Measurements from ENCODE around the gene KRTAP29-1.

Gene KRTAP29-1

DNA sequence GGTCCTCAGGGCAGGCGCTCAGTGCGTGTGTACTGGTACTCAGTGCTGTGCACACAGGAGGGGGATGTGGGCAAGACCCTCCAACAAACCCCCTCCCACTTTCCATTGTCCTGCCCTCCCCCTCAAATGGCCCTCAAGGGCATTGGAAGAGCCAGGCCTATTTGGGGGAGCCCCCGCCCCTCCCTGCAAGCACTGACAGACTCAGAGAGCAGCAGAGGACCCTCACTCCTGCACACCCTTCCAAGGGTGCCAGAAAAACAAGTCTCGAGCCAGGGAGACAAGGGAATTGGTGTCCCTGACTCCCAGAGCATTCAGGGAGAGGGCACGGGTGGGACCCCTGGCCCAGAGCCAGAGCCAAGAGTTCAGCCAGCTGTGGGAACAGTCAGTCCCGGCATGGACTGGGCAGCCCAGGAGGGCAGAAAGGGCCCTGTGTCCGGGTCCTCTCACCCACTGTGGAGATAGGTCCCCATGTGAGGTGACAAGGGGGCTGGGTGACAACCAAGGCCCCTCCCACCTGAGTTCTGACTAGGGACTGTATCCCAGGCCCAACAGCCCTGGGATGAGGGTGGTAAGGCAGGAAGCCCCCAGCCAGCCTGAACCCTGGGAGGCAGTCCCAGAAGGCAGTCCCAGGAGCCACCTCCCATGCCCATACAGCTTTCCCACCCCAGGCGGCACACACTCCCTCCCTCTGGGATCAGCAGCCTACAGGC lies 24.9 kb upstream of the KRTAP29-1 start:
- no peak for DNase-seq

DNA sequence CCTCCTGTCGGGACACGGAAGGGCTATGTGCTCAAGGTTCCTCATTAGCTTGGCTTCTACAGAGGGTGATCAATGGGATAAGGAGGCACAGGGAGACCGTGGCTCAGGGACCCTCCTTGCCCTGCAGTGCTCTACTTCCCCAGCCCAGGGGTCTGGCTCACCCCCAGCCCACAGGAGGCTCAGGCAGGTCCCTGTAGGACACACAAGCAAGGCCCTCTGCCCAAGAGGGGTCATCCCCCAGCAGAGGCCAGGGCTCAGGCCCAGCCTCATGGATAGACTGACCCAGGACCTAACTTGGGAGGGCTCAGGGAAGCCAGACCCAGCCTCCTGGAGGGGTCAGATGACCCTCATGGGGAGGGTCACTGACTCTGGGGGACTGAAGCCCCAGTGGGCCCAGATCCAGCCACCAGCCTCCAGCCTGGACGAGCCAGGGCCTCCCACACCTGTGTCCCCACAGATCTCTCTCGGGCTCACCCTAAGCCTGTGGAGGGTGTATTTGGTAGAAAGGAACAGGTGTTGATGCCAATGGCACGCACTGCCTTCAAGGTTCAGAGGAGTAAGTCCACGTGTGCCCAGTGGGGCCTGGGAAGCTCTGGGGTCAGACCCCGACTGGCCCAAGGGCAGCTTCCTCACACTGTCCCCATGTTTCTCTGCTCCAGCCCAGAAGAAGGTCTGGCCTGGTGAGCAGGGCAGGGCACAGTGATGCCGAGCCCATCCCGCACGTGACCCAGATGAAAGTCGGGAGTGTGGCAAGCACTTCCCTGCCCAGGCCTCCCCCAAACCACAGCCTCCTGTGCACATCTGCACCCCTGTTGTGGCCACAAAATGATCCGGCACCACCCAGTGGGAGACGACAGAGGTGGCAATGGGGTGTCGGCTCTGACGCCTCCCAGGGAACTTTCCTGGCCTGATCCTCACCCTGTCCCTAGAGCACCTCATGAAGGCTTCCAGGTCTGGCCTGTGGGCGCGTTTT lies 23.8 kb upstream of the KRTAP29-1 start:
- DNase-seq = no peak

DNA sequence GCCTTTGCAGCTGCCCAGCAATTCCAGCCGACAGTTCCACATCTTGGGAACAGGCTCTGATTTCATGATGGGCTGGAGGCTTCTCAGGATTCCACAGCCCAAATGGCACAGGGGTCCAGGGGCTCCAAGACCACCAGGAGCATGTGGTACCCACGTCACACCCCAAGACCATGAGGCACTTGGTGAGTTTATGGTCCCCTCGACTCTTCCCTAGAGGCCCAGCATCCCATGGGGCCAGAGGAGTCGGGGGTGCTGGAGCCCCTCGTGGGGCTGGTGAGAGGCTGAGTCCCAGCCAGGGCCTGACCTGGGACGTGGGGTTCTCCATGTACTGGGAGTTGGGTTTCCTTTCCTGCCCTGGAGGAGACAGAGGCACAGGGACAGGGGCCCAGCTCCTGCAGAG lies 23.0 kb upstream of the KRTAP29-1 start:
- DNase-seq = no peak

DNA sequence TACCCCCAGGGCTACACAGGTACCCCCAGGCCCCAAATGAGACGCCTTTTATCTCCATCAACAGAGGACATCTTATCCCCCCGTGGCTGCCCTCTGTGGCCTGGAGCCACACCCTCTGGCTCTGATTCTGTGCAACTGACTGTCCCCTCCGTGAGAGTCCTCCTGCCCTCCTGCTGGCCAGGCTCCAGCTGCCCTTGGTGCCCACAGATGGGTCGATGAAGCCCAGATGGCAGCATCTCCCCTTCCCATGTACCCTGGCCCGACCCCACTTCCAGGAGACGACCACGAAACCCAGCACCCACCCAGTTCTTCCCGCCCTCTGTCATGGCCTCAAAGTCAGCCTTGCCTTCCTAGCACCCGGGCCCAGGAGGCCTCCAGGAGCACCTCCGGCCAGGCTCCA lies 22.5 kb upstream of the KRTAP29-1 start:
- DNase-seq = no peak

DNA sequence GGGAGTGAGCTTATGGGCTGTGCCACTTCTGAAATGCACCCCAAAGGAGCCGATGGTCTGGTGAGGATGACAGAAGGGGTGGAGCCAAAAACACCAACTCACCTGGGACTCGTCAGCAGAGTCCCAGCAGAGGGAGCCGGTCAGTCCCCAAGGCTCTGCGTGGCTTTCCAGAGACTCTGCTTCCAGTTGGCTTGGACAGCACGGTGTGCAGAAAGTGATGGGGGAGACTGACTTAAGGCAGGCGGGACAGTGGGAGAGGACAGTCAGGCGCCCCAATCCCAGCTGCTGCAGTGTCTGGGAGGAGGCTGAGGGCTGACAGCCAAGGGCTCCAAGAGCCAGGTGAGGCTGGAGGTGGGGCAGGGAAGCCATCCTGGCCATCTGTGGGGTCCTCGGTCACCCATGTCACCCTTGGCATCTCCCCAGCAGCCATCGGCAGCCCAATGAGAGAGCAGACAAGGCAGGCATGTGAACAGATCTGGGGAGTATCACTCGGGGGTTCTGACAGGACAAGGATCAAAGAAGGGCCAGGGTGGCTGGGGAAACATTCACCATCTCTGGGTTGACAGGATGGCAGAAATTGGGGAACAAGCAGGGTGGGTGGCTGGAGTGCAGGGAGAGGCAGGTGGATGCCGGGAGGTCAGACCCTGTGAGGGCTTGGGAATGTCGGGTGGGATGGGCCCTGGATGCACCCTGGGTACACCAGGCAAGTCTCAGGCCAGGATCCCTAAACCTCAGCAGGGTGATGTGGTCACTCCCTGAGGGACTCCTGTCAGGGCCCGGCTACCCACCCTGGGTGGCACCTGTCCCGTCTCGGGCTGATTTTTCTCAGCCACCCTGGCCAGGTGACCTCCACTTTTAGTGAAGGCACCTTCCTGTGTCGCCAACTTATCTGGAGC lies 21.8 kb upstream of the KRTAP29-1 start:
- no peak for DNase-seq

DNA sequence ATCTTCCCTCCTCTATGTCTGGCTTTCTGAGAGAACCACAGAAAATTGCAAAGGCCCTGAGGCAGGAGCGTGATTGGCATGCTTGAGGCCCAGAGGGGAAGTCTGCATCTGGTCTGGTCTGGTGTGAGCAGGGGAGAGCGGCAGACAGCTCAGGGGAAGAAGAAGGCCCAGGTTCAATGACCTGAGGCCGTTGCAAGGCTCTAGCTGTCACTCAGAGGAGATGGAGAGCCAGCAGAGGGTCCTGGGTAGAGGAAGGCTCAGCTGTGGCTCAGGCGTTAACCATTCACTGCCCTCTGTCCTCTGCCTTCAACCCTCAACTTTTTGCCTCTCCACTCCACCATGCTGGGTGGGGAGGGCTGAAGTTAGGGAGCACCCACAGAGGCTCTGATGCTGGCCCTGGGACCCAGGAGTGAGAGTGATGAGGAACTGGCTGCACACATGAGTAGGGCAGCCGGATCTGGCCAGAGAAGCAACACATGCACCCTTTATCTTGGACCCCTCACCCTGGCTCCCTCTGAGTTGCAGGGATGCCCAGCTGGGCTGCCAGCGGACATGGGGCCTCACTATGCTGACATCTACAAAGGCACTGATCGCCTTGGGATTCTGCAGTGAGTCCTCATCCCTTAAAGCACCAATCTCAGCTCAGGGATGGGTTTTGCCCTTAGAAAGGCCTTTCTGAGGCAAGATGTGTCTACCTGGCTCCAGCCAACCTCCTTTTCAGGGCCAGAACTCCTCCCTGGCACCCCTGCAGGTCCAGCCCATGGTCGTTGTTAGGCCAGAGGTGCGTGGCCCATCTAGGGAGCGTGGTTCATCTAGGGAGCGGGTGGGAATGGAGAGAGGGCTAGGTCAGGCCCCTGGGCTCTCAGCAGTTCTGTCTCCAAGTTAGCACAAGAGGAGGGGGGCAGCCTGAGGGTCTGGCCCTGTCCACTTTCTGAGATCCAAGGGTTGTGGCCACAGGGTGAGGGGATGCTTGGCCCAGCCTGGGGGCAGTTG lies 20.5 kb upstream of the KRTAP29-1 start:
- no peak for DNase-seq

DNA sequence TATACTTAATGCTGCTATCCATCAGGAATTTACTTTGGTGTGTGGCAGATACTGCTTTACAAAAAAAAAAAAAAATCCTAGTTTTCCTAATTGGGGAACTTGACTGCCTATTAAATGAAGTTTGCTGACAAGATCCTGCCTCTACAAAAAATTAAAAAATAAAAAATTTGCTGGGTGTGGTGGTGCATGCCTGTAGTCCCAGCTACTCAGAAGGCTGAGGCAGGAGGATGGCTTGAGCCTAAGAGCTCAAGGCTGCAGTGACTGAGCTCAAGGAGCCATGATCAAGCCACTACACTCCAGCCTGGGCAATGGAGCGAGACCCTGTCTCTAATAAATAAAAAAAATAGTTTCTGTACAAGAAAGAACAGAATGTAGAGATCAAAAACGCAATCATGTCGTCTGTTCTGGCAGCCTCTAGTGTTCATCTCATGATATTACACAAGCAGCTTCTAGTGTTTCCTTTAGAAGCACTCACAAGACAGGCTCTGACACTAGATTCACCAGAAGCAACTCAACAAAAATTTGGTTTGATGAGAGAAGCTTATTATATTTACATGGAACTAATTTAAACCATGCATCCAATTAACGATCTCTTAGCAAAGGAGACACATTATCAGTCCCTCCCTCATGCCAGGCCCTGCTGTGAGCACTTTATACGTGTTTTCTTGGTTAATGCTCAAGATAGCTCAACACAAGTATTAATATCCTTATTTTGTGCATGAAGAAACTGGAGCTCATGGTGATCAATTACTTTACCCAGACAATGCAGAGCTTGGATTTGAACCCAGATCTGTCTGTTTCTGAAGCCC lies 19.6 kb upstream of the KRTAP29-1 start:
- DNase-seq = peak; percentile 26

DNA sequence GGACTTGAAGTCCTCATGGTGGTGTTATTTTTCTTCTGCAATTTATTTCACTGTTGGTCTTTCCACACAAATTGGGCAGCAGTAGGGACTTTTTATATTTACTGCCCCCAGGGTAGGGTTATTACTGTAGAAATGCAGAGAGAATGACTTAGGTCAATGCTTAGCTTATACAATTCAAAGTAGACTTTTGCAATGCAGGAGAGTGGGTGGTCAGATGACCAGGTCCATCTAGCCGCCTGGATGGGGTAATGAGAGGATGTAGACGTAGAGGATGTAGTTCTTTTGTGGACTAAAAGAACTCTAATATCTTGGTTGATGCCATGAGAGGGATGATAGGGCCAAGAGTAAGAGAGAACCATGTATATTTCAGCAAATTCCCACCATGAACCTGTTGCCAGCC lies 15.6 kb upstream of the KRTAP29-1 start:
- DNase-seq = no peak

DNA sequence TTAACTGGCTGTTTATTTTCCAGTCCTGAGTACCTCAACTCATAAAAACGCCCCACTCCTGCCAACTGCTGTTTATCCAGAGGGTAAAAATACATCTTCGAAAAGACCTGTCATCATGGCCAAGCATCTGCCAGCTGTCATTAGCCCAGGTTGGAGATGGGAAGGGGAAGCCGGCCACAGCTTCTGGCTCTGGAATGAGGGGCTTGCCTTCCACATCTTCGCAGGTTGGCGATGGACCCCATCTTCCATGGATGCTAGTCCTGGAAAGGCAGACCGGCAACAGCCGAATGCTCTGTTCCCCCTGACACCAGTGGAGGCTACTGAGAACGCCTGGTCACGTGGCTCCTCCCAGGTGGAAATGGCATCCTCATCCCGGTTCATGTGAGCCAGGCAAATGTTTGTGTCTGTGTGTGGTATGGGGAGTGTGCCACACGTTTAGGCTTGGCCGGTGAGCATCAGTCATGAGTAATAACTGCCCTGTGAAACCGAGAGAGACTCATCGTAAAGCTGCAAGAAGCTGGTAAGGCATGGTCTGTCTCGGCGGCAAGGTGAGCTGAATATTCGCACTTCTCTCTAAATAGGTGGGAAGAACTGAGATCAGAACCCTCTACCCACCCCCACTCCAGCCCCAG lies 13.3 kb upstream of the KRTAP29-1 start:
- DNase-seq = no peak

DNA sequence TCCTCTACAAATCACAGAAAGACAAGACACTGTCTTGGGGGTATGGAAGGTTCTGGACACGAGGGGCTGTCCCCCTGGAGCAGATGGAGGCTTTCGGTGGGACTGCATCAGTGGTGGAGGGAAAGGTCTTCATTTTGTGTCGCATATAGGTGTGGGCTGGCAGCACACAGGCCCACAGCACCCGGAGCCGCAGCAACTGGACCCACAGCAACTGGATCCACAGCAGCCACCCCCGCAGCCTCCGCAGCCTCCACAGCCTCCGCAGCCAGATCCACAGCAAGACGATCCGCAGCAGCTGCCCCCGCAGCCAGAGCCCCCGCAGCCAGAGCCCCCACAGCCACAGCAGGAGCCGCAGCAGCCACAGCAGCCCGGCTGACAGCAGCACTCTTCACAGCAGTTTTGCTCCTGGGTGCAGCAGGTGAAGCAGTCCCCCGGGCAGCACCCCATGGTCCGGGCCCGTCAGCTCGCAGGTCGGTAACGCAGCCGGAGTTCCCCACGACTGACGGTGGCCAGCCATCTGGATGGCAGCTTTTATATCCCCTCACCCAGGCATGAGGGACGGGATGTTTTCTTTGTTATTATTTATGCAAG lies 12.6 kb upstream of the KRTAP29-1 start, which contains the start of gene KRTAP17-1:
Gene KRTAP17-1, minus strand, starts transcription at position 507 of the 591 bp plus-strand sequence. Its CDS starts 60 bp downstream, at position 447.
- DNase-seq = no peak

DNA sequence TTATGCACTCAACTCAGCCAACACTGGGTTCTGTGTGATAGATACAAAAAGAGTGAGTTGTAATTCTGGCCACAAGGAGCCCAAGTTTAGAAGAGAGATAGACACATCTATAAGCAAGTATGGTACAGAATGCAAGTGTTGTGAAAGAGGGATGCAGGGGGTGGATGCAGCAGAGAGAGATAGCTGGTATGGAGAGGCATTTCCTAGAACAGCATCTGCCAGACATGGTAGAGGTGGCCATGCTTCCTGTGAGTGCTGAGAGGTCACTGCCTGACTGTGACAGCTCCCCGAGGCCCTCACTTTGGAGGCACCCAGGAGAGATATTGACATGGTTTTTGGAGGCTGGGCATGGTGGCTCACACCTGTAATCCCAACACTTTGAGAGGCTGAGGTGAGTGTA lies 8.5 kb upstream of the KRTAP29-1 start:
- no peak for DNase-seq

DNA sequence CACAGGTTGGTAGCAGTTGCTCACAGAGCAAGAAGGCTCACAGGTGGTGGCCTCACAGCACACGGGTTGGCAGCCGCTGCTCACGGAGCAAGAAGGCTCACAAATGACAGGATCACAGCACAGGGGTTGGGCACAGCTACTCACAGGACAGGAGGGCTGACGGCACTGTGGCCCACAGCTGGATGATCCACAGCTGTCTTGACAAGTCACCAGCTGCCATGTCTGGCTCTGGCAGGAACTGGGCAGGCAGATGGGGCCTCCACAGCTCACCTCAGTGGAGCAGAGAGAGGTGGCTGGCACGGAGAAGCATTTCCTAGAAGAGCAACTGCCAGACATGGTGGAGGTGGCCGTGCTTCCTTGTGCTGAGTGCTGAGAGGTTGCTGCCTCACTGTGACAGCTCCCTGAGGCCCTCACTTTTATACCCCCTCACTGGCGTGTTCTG lies 6.3 kb upstream of the KRTAP29-1 start, which contains the start of gene KRTAP16-1:
Gene KRTAP16-1, minus strand, starts transcription at position 392 of the 442 bp plus-strand sequence. Its CDS starts 56 bp downstream, at position 336.
- no peak for DNase-seq

DNA sequence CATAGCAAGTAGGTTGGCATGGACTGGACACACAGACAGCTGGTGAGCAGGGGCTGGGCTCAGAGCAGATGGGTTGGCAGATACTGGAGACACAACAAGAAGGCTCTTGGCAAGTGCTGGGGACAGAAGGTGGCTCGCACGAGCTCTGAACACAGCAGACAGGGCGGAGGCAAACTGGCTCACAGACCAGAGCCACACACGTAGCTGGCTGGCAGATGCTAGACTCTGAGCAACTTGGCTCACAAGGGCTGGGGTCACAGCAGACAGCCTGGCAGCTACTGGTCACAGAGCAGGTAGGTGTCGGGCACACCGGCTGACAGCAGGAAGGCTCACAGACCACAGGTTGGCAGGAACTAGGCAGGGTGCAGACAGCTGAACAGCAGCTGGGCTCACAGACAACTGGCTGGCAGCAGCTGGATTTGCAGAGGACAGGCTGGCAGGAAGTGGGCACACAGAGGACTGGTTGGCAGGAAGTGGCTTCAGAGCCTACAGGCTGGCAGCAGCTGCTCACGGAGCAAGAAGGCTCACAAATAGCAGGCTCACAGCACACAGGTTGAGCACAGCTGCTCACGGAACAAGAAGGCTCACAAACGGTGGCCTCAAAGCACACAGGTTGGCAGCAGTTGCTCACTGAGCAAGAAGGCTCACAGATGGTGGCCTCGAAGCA lies 5.7 kb upstream of the KRTAP29-1 start:
- DNase-seq = peak; percentile 70

DNA sequence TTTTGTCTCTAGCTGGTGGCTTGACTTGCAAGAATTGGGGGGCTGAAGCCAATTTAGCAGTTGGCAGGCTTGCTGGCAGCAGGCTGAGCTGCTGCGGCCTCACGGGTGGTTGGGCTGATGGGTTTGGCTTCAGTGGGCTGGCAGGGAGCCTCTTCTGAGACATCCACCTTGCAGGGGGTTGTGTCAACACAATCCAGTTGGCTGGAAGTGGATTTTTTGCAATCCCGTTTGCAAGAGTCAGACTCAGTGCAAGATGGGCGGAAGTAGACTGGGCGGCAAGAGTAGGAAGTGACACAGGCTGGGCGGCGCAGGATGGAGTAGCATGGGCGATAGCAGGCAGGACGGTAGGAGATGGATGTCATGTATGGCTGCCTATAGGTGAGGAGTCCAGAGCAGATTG lies 5.0 kb upstream of the KRTAP29-1 start:
- DNase-seq = no peak

DNA sequence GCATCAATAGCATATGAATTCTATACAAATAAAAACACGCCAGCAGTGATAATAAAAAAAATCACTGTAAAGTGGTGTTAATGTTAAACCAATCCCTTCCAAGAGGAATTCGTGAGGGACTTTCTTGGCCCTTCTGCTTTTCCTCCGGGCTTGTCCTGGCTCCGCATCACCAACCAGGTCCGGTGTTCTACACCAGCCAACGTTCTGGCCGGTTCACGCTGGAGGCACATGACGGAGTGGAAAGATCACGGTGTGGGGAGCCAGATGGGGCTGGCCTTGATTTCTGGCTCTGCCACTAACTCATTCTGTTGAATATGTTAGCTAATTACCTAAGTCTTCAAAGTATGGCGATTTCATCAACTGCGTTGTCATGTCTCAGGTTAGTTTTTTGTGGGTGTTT lies 1.4 kb upstream of the KRTAP29-1 start:
- DNase-seq = no peak

DNA sequence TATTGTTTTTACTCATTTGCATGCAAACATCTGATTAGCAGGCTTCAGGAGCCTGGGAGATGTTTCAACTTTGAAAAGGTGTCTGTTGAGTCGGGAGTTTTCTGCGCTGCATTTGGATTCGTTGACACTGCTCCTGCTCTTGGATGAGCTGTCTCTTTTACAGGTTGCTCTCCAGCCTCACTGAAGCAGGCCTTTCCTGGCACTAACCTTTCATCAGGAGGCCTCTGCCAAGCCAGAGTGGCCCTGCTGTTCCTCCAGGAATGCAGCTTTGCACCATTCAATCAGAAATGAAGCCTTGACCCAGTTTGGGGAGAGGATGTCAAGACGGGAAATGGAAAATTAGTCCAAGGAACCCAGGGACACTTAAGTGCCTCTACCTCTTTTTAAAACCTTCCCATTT lies 330 bp upstream of the KRTAP29-1 start:
- no peak for DNase-seq

DNA sequence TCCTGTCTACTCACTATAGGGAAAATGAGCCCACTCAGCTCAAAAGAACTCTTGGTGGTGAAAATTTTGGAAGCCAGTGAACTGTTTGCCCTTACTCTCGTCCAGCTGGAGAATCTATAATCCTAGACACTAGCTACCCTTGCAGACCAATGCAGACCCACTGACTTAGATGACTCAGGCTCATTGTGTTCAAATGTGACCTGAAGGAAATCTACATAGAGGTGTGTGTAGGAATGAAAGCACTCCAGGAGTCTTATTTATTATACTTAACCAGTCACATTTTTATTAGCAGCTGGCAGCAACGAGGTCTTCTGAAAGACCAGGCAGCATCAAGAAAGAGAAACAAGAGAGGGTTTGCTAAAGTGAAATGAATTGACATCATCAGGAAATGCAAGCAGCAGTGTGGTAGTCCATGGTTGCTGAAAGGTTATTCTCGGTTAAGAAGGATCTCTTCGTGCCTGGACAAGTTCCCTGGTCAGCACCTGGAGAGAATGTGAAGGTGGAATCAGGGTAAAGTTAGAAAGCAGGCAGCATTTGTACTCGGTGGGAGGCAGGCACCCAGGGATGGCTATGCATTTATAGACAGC lies 1.4 kb downstream of the KRTAP29-1 start:
- DNase-seq = no peak

DNA sequence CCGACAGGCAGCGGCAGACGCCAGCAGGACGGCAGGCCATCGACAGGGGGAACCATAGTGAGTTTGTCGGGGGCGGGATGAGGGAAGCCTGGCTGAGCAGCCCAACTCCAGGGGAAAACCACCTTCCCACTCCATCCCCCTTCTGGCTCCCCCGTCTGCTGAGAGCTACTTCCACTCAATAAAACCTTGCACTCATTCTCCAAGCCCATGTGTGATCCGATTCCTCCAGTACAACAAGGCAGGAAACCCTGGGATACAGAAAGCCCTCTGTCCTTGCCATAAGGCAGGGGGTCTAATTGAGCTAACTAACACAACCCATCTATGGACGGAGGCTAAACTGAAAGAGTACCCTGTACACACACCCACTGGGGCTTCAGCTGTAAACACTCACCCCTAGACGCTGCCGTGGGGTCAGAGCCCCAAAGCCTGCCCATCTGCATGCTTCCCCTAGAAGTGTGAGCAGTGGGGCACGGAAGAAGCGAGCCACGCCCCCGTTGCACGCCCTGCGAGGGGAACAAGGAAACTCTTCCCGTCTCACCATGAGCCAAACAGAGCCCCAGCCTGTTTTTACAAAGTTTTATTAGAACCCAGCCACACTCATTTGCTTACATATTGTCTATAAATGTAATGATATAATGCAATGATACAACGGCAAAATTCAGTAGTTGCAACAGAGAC lies 4.1 kb downstream of the KRTAP29-1 start:
- DNase-seq = no peak
